Uterus (tissue), 2 donors: ENCODE measurements around the gene KCNH8.

Source experiments
- CTCF ChIP-seq, 4 experiments: fragments of 200-600 bp in 2 of 4; fragments of 450-650 bp in 2 of 4; sonication (generic) in 2 of 4; IDR thresholded peaks; one replicate each; pipeline ENCODE4 v1.5.1; 2016 to 2019; ENCODE audit warnings: antibody characterized with exemption in 4 of 4, mild to moderate bottlenecking in 2 of 4, moderate library complexity in 1 of 4
- POLR2A ChIP-seq, 2 donors: fragments of 450-650 bp; IDR thresholded peaks; one replicate each; pipeline ENCODE4 v1.6.1; 2016; ENCODE audit warnings: antibody characterized with exemption in 2 of 2, mild to moderate bottlenecking in 1 of 2, moderate library complexity in 1 of 2

- TF ChIP-seq CTCF (IDR thresholded peaks at IDR 0.05) (no peak), POLR2A (IDR thresholded peaks at IDR 0.05) (no peak)
Observed at GRCh38 chr3:19346759-19347158, 198.4 kb downstream of the KCNH8 start.
